Stimulated activated CD8-positive, alpha-beta memory T cell treated with anti-CD3 and anti-CD28 coated beads, Interleukin-4, amount 100 ng/mL, for 4 hours (primary cell): ENCODE data around the gene CLEC7A.

ENCODE experiments used
- DNase-seq, 2 donors: peaks; one replicate each; pipeline ENCODE4 v3.0.0-alpha.2; 2020; ENCODE audit warnings: low read depth in 2 of 2, low spot score in 1 of 2

CLEC7A gene

DNA sequence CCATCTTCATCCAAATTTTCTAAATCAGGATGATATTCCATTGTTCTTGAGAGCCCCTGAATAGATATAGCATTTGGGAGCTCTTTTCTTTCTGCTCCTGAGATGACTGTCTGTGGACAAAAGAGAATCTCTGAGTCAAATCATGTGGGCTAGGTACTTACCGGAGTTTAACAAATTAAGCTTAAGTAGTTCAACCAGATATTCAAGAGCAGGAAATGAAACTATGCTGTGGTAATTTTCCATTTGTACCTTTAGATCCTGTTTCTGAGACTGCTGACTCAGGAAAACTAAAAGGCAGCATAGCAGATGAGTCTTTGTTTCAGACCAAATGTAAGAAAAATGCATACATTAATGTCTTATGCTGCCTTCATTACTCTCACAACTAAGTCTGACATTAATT is at the start of gene CLEC7A:
CLEC7A (minus strand) TSS at position 158 of the 400 bp plus-strand sequence; CDS start at position 41, 117 bp downstream.
- DNase-seq: no peak

DNA sequence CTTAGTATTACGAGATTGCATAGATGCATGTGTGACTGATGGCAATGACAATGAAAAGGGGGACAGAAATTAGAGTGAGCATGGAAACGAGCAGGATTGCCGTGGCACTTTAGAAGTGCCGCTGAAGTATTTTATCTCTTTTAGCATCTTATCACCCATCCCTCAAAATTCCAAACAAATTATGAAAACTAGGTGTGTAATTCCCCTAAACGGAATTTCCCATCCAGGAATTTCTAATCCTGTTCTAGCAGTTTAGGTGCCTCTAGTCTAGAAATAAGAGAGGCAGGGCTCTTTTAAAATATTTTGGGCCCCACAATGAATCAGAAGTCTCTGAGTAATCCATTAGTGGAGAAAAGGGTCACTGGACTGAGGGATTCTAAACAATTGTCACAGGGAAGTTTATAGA is 49.8 kb upstream of the CLEC7A start:
- DNase-seq: no peak

DNA sequence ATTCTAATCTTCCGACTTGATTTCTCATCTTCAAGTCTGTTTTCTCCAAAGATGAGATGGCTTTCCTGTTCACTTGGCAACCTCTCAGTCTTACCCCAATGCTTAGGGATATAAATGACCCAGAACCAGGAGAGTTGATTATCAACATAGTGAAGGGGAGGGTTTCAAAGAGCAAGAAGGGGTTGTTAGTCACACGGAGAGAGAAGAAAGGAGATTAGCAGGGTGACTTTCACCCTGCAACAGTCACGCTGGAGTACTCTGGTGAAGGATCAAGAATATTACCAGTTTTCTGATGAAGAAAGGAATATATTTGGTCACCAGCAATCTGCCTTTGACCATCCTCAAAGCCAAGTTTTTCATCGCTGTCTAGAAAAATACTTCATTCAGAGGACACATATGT is 48.8 kb upstream of the CLEC7A start, which contains the start of gene TMEM52B:
TMEM52B (plus strand) TSS at position 212 of the 400 bp plus-strand sequence. CDS start 543 bp downstream, outside the sequence.
- no peak for DNase-seq

DNA sequence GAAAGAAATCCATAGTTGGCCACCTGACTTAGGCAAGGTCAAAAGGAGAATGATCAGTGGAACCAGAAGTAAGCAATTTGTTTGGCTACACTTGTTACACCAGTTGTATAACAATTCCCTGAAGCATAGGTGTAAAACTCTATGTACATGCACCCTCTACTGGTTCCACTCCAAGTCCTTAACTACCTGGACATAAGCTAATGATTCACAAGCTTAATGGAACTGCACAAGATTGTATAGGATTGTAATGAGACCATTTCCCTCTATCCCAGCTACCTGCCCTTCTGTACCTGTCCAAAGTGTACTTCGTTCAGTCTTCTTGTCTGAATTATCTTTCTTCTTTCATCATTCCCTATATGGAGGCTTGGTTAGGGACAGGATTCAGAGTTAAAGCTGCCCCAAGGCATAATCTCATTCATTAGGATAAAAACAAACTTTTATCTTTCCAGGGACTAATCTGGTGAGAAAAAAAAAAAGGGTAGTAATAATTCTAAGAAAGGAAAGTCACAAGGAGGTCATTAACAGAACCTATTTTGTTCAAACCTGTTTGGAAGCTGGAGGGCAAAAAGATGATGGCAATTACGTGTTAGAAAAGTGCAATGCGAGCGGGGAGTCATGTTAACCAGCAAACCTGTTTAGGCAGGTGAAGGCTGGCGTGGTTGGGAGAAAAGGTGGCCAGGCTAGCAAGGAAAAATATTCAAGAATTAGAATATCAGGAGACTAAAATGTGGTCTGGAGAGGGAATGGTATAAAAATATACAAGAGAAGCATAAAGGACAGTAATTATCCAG is 46.0 kb upstream of the CLEC7A start:
- no peak for DNase-seq

DNA sequence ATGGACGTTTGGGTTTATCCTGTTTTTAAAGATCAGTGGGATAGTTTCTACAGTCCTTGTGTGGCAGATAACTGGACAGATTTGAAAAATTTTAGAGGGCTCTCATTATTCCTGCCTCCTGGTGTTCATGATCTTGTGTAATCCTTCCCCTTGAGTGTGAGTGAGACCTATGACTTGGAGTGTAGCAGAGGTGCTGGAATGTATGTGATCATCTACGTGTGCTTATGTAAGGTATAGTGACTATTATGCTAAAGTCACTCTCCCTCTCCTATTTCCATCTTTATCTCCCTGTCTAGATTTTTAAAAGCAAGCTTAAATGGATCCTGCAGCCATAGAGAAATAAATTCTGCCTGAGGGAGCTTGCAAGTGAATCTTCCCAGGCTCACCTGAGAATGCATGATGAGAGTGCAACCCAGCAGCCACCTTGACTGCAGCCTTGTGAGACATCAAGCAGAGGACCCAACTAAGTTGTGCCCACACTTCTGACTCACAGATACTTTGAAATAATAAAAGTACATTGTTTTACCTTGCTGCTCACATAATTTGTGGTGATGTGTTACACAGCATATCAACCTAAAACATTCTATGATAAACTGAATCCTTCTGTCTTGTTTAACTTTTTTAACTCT is 45.1 kb upstream of the CLEC7A start:
- DNase-seq: no peak

DNA sequence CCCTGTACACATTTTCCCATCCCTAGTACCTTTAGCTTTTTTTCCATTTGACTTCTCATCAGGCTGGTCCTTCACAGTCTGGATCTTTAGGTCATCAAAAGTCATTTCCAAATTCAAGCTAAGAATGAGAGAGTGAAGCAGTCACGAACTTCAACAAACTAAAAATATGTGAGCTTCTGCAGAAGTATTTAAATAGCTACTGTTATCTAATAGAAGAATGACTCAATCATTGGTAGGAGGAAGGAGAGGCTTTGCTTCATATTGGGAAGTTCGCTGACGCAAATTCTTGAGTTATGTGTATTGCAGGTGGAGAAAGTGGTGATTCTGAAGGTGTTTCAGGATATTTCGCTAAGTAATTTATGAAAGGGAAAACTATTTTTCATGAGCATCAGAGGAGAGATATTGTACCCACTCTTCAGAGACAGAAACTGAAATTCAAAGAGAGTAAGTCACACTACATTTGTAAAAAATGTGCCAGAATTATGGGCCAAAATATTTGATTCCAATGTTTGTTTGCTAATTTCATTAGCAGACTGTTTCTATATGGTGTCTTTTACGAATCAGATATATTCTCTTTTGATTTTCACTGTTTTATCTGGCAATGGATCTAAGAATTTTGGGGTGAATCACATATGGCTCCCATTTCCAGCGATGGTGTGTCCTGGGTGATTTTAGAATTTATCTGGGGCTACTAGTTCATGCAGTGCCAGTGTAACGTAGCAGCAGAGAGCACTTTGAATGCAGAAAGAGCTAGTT is 42.2 kb upstream of the CLEC7A start, which contains the start of gene OLR1:
OLR1 (minus strand) TSS at position 160 of the 756 bp plus-strand sequence; CDS start at position 105, 55 bp downstream.
- no peak for DNase-seq

DNA sequence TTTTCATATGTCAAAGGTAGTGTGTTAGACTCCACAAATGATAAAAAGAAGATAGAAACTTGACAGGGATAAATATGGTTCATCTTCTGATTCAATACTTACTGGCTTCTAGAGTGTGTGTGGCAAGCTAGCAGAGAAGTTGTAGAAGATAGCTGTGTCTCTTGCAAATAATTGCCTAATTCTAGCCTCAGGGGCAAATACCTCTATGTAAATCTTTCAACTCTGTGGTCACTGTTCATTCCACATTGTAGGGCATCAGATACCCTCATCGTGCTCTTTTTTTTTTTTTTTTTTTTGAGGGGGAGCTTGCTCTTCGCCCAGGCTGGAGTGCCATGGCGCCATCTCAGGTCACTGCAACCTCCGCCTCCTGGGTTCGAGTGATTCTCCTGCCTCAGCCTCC is 40.2 kb upstream of the CLEC7A start:
- no peak for DNase-seq

DNA sequence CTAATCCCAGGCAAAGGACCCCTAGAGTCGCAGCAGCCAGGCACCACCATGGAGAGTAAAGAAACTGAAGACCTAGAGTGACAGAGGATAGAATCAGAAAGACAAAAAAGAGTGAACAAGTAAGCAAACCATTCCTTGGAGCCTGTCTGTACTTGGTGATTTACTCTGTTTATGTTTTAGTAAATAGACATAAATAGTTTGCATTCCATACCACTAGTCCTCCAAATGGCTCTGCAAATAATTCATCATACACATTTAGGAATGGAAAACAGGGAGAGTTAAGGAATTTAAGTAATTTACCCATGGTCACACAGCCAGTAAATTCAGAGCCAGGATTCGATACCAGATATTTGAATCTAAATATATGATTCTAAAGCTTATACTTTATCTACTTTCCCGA is 39.1 kb upstream of the CLEC7A start:
- no peak for DNase-seq

DNA sequence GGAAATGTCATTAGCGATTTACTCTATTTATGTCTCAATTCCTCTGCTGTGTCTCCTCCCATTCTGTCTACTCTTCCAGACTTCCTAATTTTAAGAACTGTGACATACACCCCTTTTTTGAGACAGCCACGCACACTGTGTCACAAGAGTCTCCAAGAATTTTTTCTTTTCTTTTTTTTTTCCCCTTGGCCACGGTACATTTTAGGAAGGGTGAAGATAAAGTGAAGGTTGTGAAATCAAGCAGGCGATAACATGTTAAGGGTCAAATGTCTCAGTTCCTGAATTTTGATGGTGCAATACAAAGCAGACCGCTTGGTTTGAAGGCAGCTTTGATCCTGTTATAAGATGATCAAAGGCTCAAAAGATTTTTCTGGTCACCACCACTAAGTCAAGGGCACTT is 37.6 kb upstream of the CLEC7A start:
- DNase-seq: no peak

DNA sequence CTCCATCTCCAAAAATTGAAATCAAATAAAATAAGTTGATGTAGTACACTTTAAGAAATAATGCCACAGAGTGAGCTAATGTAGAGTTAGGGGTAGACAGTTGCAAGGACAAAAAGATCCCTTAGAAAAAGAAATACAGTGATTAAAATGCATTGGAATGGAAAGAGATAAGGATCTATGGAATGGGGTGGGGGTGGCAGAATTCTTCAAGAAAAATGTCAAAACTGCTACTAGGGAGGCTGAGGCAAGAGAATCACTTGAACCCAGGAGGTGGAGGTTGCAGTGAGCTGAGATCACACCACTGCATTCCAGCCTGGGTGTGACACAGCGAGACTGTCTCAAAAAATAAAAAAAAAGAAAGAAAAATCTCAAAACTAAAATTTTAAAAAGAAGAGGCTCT is 35.4 kb upstream of the CLEC7A start:
- DNase-seq: no peak

DNA sequence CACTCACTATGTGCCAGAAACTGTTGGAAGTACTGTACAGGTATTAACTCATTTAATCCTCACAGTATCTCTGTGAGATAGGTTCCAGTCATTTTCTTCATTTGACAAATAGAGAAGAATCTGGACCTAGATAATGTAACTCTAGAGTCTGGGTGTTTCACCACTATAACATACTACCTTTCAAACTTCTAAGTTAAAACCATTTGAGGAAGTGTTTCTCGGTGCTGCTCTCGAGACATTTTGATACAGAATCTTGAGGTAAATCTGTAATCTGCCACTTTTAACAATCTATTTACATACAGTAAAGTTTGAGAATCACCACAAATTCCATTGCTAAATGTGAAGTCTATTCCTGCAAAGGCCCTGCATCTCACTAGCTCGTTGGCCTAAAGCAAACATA is 33.1 kb upstream of the CLEC7A start:
- no peak for DNase-seq

DNA sequence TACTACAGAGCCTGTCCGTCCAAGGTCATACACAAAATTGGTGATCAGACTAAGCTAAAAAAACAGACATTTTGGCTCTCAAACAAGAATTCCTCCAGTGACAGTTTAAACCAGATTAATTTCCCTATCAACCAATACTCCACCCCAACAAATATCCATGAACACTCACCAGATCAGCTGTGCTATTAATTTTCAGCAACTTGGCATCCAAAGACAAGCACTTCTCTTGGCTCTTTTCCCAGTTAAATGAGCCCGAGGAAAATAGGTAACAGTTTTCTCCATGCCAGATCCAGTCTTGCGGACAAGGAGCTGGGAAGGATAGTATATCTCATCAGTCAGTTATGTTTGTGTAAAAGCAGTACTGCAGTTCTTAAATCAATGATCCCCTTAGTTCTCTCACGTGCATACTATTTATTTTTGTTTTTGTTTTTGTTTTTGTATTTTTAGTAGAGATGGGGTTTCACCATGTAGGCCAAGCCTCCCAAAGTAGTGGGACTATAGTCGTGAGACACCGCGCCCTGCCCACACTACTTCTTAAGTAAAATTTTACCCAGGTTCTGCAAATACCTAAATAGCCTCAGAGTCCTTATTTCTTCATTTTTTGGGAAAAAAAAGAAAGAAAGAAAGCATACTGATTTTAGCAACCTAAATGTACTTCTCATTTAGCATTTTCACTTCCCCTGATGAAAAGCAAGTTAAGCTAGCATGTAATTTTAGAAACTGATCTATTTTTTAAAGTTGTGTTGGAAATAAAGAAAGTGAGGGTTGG is 30.8 kb upstream of the CLEC7A start:
- DNase-seq: no peak

DNA sequence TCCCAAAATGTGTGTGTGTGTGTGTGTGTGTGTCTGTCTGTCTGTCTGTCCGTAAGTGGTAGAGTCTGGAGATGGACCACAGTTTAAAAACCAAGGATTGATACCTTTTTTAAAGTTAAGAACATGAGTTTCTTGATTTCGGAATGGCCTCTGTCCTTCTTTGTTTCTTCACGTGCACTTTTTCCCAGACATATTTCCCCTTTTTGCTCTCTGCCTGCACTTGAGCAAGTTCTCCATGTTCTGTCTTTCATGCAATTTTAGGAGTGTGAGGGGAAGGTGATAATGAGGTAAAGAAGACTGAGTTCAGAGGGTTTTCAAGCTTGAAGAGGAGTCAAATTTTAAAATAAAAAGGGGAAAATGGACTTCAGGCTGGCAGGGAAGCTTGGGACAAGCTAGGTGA is 29.3 kb upstream of the CLEC7A start:
- no peak for DNase-seq

DNA sequence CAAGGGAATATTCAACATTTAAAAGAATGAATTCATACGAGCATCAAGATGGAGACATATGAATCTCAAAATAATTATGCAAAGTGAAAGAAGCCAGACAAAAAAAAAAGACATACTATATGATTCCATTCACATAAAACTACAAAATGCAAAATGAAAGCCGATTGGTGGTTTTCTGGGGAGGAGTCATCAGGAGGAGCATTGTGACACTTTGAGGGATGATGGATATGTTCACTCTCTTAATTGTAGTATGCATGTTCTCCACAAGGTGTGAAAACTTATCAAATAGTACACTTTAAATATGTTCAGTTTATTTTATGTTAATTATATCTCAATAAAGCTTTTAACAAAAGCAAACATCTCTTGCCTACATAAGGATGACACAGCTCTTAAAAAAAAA is 28.4 kb upstream of the CLEC7A start:
- DNase-seq: no peak

DNA sequence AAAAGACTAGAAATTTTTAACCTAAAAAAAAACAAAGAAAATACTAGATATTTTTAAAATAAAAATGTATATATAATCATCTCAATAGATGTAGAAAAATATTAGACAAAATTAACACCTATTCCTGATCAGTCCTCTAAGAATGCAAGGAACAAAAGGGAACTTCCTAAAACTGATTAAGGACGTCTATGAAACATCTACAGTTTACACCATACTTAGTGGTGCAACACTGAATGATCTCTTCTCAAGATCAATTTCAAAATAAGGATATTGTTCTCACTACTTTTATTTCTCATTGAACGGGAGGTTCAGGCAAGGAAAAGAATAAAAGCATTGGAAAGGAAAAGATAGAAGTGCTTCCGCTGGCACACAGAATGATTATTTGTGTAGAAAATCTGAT is 26.0 kb upstream of the CLEC7A start:
- no peak for DNase-seq

DNA sequence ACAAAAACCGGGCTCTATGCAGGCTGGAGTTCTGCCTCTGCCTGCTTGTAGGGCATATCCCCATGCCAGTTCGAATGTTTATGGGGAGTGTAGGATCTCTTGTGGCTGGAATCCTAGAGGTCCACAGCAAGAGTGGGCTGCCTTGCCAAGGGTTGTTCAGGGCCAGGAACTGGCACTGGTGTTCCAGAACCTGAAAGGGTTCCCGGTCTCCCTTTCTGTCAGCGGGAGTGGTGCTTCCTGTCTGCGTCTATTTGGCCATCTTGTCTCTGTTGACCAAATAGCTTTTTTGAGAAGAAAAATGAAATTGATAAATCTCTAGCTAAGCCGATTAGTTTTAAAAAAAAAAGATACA is 24.1 kb upstream of the CLEC7A start:
- no peak for DNase-seq

DNA sequence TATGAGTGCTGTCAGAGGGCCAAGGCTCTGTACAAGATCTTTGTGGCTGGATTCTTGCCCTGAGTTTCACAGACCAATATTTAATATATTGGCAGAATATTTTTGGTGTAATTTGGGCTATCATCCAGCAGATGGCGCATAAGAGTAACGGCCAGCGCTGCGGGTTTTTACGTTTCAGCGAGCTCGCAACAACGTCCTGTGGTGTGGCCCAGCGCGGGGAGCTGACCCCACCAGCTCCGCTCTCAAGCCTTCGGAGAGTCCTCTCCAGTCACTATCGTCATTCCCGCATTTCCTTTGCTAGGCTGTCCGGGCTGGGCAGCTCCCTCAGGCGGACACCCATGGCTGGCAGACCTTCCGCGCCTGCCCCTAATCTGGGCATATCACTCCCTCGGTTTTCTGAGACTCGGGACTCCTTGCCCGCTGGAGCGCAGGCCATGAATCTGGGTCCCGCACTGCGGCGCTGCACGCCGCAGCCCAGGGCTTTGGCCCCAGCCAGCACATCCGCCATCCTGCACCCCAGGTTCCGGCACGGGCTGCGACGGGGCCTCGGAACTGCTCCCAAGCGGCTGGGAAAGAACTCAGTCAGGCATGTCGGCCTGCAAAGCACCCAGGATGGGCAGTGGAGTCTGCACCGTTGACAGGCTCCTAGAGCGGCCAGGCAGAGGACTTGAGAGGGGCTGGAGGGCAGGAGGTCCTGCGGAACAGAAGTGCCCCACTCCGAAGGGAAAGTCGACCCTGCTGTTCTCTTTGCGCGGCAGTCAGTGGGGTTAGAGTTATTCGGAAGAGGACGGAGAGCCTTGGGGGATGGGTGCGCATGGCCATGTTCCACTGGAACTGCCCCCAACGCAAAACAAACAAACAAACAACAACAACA is 23.5 kb upstream of the CLEC7A start:
- DNase-seq: peak; percentile 7 to 15

DNA sequence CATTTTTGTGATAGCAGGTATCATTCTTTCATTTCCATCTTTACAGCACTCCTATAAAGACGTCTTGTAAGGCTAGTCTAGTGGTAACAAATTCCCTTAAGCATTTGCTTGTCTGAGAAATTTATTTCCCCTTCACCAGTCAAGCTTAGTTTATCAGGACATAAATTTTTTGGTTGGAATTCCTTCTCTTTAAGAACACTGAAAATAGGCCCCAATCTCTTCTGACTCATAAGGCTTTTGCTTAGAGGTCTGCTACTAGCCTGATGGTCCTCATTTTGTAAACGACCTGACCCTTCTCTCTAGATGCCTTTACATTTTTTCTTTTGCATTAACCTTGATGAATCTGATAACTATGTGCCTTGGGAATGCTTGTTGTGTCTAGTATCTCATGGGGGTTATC is 21.6 kb upstream of the CLEC7A start:
- no peak for DNase-seq

DNA sequence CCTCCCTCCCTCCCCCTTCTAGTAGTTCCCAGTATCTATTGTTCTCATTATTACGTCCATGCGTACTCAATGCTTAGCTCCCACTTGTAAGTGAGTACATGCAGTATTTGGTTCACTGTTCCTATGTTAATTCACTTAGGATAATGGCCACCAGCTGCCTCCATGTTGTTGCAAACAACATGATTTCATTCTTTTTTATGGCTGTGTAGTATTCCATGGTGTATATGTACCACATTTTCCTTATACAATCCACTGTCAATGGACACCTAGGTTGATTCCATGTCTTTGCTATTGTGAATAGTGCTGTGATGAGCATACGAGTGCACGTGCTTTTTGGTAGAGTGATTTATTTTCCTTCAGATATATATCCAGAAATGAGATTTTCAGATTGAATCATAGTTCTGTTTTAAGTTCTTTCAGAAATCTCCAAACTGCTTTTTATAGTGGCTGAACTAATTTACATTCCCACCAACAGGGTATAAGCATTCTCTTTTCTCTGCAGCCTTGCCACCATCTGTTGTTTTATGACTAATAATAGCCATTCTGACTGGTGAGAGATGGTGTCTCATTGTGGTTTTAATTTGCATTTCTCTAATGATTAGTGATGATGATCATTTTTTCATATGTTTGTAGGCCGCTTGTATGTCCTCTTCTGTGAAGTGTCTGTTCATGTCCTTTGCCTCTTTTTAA is 17.9 kb upstream of the CLEC7A start:
- DNase-seq: no peak
